Measurements from ENCODE around the gene SIRPD.

Gene SIRPD

GRCh38 chr20:1567392-1568162, 10.1 kb upstream of the SIRPD start:
- Histone ChIP-seq H3K4me1 (no peaks in the 10 kb centered on the region), H3K27me3 (no peaks in the 10 kb centered on the region), H3K4me3 (ENCODE audit: low read depth, low read length) (no peak overlapping the region), H3K36me3 (no peaks in the 10 kb centered on the region), H3K9me3 (no peaks in the 10 kb centered on the region)
- TF ChIP-seq CTCF (IDR thresholded peaks at IDR 0.05; ENCODE audit: low read depth, low read length), result no peak
- DNase-seq, result no peak

- no peak for TF ChIP-seq CTCF (IDR thresholded peaks at IDR 0.05; ENCODE audit: low read depth, low read length)
- Histone ChIP-seq H3K27me3 (no peaks in the 10 kb centered on the region), H3K9me3 (no peaks in the 10 kb centered on the region), H3K4me1 (no peaks in the 10 kb centered on the region), H3K36me3 (no peaks in the 10 kb centered on the region), H3K4me3 (ENCODE audit: low read depth, low read length) (no peak overlapping the region)
- no peak for DNase-seq
Measured at GRCh38 chr20:1566701-1567100, 9.2 kb upstream of the SIRPD start.

GRCh38 chr20:1565461-1565860, 8.0 kb upstream of the SIRPD start:
- DNase-seq, result no peak

GRCh38 chr20:1563598-1563997, 6.1 kb upstream of the SIRPD start:
- no peak overlapping the region for H3K4me3 ChIP-seq (ENCODE audit: low read depth, low read length)
- H3K36me3 ChIP-seq, result no peaks in the 10 kb centered on the region
- DNase-seq, result no peak
- no peaks in the 10 kb centered on the region for H3K4me1 ChIP-seq
- no peak for TF ChIP-seq CTCF (IDR thresholded peaks at IDR 0.05; ENCODE audit: low read depth, low read length)
- H3K9me3 ChIP-seq, result no peaks in the 10 kb centered on the region
- no peaks in the 10 kb centered on the region for H3K27me3 ChIP-seq

More at GRCh38 chr20:1565461-1565860, 8.0 kb upstream of the SIRPD start:
- no peaks in the 10 kb centered on the region for H3K27me3 ChIP-seq
- H3K4me1 ChIP-seq, result no peaks in the 10 kb centered on the region
- H3K36me3 ChIP-seq, result no peaks in the 10 kb centered on the region
- no peak for TF ChIP-seq CTCF (IDR thresholded peaks at IDR 0.05; ENCODE audit: low read depth, low read length)
- H3K9me3 ChIP-seq, result no peaks in the 10 kb centered on the region
- no peak overlapping the region for H3K4me3 ChIP-seq (ENCODE audit: low read depth, low read length)

GRCh38 chr20:1562622-1563021, 5.1 kb upstream of the SIRPD start:
- H3K4me1 ChIP-seq, result no peaks in the 10 kb centered on the region
- no peaks in the 10 kb centered on the region for H3K27me3 ChIP-seq
- DNase-seq, result no peak
- no peaks in the 10 kb centered on the region for H3K36me3 ChIP-seq
- no peak overlapping the region for H3K4me3 ChIP-seq (ENCODE audit: low read depth, low read length)
- H3K9me3 ChIP-seq, result no peaks in the 10 kb centered on the region
- TF ChIP-seq CTCF (IDR thresholded peaks at IDR 0.05; ENCODE audit: low read depth, low read length), result no peak

GRCh38 chr20:1561350-1561749, 3.8 kb upstream of the SIRPD start:
- no peaks in the 10 kb centered on the region for H3K4me1 ChIP-seq
- no peaks in the 10 kb centered on the region for H3K36me3 ChIP-seq
- no peak overlapping the region for H3K4me3 ChIP-seq (ENCODE audit: low read depth, low read length)
- no peak for TF ChIP-seq CTCF (IDR thresholded peaks at IDR 0.05; ENCODE audit: low read depth, low read length)
- DNase-seq, result no peak
- H3K27me3 ChIP-seq, result no peaks in the 10 kb centered on the region
- no peaks in the 10 kb centered on the region for H3K9me3 ChIP-seq

All from BE2C (cell line).